ENCODE measurements around the gene LRRC10B.
A peak's percentile ranks its signal among the peaks of the same experiment; 100 is the strongest.

Gene LRRC10B

GRCh38 chr11:61510166-61510919 is 1.8 kb downstream of the LRRC10B start:
- no peak for DNase-seq

- no peak for DNase-seq
These were observed 2.4 kb downstream of the LRRC10B start for GRCh38 chr11:61510974-61511373.

GRCh38 chr11:61511383-61511782 is 2.8 kb downstream of the LRRC10B start:
- DNase-seq = no peak

- no peak for DNase-seq
These were observed 3.9 kb downstream of the LRRC10B start for GRCh38 chr11:61512435-61512834.

- DNase-seq = no peak
These were observed 4.7 kb downstream of the LRRC10B start for GRCh38 chr11:61513143-61513765.

GRCh38 chr11:61514050-61514917 is 5.7 kb downstream of the LRRC10B start:
- no peak for DNase-seq

- DNase-seq = no peak
These were observed 7.1 kb downstream of the LRRC10B start for GRCh38 chr11:61515686-61516085.

GRCh38 chr11:61516191-61516590 is 7.6 kb downstream of the LRRC10B start:
- no peak for DNase-seq

GRCh38 chr11:61516675-61517572 is 8.4 kb downstream of the LRRC10B start:
- DNase-seq = peak; percentile 91

GRCh38 chr11:61518032-61518795 is 9.7 kb downstream of the LRRC10B start:
- DNase-seq = no peak

- no peak for DNase-seq
These were observed 14.3 kb downstream of the LRRC10B start for GRCh38 chr11:61522881-61523280.

GRCh38 chr11:61524446-61524845 is 15.9 kb downstream of the LRRC10B start:
- no peak for DNase-seq

- no peak for DNase-seq
These were observed 16.5 kb downstream of the LRRC10B start for GRCh38 chr11:61524963-61525587.

- DNase-seq = no peak
These were observed 17.7 kb downstream of the LRRC10B start for GRCh38 chr11:61526229-61526628.

- DNase-seq = no peak
These were observed 18.6 kb downstream of the LRRC10B start for GRCh38 chr11:61526956-61527731.

GRCh38 chr11:61528114-61528513 is 19.6 kb downstream of the LRRC10B start:
- no peak for DNase-seq

GRCh38 chr11:61529537-61530225 is 21.1 kb downstream of the LRRC10B start:
- no peak for DNase-seq

- no peak for DNase-seq
These were observed 22.5 kb downstream of the LRRC10B start for GRCh38 chr11:61531044-61531443.

- DNase-seq = peak; percentile 73
These were observed 23.8 kb downstream of the LRRC10B start for GRCh38 chr11:61532134-61533038.
